NCI-H2107 treated with DMSO at 0.1 percent for 48 hours (cell line): Measurements from ENCODE around the gene CDK14.
"Not testable (repeated sequence)": the region's sequence is repeated elsewhere in the genome, so short reads cannot be mapped to it uniquely, and the experiment has no call there.

ENCODE experiments used
- DNase-seq: peaks from one replicate; lab custom pipeline; 2025; ENCODE audit not compliant: unreplicated experiment; lab: John Stamatoyannopoulos, UW

CDK14 gene

GRCh38 chr7:90777041-90777440 lies 180.9 kb downstream of the CDK14 start:
- no peak for DNase-seq

GRCh38 chr7:90777465-90777864 lies 181.3 kb downstream of the CDK14 start:
- DNase-seq, result no peak

- DNase-seq, result no peak
Measured at GRCh38 chr7:90777886-90778285, 181.8 kb downstream of the CDK14 start.

GRCh38 chr7:90788052-90788451 lies 191.9 kb downstream of the CDK14 start:
- DNase-seq, result no peak

GRCh38 chr7:90789736-90790306 lies 193.7 kb downstream of the CDK14 start:
- DNase-seq, result no peak

GRCh38 chr7:90791596-90791995 lies 195.5 kb downstream of the CDK14 start:
- no peak for DNase-seq

- DNase-seq, result no peak
Measured at GRCh38 chr7:90792301-90792700, 196.2 kb downstream of the CDK14 start.

- DNase-seq, result not testable (repeated sequence)
Measured at GRCh38 chr7:90794234-90794633, 198.1 kb downstream of the CDK14 start.

GRCh38 chr7:90797596-90797995 lies 201.5 kb downstream of the CDK14 start:
- DNase-seq, result no peak

- DNase-seq, result no peak
Measured at GRCh38 chr7:90804370-90804769, 208.2 kb downstream of the CDK14 start.

- DNase-seq, result not testable (repeated sequence)
Measured at GRCh38 chr7:90815552-90815951, 219.4 kb downstream of the CDK14 start.

GRCh38 chr7:90816511-90817142 lies 220.5 kb downstream of the CDK14 start:
- DNase-seq, result no peak

- no peak for DNase-seq
Measured at GRCh38 chr7:90817151-90817550, 221.0 kb downstream of the CDK14 start.

GRCh38 chr7:90817846-90818245 lies 221.7 kb downstream of the CDK14 start:
- DNase-seq, result no peak

GRCh38 chr7:90818341-90818740 lies 222.2 kb downstream of the CDK14 start:
- DNase-seq, result no peak

GRCh38 chr7:90821961-90822620 lies 226.0 kb downstream of the CDK14 start:
- no peak for DNase-seq

GRCh38 chr7:90824386-90825307 lies 228.5 kb downstream of the CDK14 start:
- no peak for DNase-seq

GRCh38 chr7:90825779-90826178 lies 229.7 kb downstream of the CDK14 start:
- no peak for DNase-seq

GRCh38 chr7:90828601-90829000 lies 232.5 kb downstream of the CDK14 start:
- DNase-seq, result no peak

- DNase-seq, result no peak
Measured at GRCh38 chr7:90830308-90830707, 234.2 kb downstream of the CDK14 start.

- no peak for DNase-seq
Measured at GRCh38 chr7:90832726-90833125, 236.6 kb downstream of the CDK14 start.
